ENCODE results near the gene PLEKHM1.

Gene PLEKHM1

DNA sequence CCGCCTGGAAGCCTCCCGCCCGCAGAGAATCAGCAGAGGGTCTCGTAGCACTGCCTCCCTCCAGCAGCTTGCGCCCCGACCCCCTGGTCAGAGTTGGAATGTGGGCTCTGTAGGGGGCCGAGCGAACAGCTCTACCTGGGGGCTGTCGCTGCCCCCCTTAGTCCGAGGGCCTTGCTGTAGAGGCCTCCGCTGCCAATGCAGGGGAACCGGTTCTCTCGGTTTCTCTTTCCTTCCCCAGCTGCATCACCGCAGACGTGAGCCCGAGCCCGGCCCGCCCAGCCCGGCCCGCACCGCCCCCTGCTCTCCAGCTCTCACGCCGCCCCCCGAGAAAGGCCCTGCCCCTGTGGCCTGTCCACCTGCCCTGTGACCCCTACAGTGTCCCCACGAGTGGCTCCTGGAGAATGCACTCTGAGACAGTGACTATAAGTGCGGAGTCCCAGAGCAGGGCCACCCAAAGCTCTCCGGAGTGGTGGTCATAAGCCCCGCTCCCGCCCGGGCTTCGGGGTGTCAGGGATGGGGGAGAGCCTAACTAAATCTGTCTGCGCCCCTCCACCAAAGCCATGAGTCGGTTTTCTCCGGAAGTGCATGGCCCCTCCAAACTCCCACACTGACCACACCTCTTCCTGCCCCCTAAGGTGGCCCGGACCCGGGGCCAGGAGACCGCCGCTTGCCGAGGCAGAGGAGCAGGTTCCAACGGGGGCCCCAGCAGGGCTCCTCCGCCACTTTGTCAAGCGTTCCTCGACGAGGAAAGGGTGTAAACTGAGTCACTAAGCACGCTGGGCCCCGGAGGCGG, 59.6 kb downstream of the PLEKHM1 start:
- peak overlapping the region; percentile 40; the same call in 1 of the 2 replicates for H3K4me3 ChIP-seq (ENCODE audit: low read depth, low read length)
- TF ChIP-seq, protein P1, sequence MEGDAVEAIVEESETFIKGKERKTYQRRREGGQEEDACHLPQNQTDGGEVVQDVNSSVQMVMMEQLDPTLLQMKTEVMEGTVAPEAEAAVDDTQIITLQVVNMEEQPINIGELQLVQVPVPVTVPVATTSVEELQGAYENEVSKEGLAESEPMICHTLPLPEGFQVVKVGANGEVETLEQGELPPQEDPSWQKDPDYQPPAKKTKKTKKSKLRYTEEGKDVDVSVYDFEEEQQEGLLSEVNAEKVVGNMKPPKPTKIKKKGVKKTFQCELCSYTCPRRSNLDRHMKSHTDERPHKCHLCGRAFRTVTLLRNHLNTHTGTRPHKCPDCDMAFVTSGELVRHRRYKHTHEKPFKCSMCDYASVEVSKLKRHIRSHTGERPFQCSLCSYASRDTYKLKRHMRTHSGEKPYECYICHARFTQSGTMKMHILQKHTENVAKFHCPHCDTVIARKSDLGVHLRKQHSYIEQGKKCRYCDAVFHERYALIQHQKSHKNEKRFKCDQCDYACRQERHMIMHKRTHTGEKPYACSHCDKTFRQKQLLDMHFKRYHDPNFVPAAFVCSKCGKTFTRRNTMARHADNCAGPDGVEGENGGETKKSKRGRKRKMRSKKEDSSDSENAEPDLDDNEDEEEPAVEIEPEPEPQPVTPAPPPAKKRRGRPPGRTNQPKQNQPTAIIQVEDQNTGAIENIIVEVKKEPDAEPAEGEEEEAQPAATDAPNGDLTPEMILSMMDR (IDR thresholded peaks at IDR 0.05; ENCODE audit: low read depth, low read length), result no peak

GRCh38 chr17:45430006-45430737, 60.3 kb downstream of the PLEKHM1 start:
- TF ChIP-seq, protein P1 (IDR thresholded peaks at IDR 0.05; ENCODE audit: low read depth, low read length), result no peak
- H3K4me3 ChIP-seq (ENCODE audit: low read depth, low read length), result no peak overlapping the region

GRCh38 chr17:45429339-45430005, 61.0 kb downstream of the PLEKHM1 start:
- TF ChIP-seq, protein P1 (IDR thresholded peaks at IDR 0.05; ENCODE audit: low read depth, low read length), result no peak
- H3K4me3 ChIP-seq (ENCODE audit: low read depth, low read length), result no peak overlapping the region

GRCh38 chr17:45428931-45429338, 61.6 kb downstream of the PLEKHM1 start:
- TF ChIP-seq, protein P1 (IDR thresholded peaks at IDR 0.05; ENCODE audit: low read depth, low read length), result no peak
- H3K4me3 ChIP-seq (ENCODE audit: low read depth, low read length), result no peak overlapping the region

- H3K4me3 ChIP-seq (ENCODE audit: low read depth, low read length), result no peak overlapping the region
- TF ChIP-seq, protein P1 (IDR thresholded peaks at IDR 0.05; ENCODE audit: low read depth, low read length), result peak; percentile 98
These were observed 62.4 kb downstream of the PLEKHM1 start for GRCh38 chr17:45428050-45428617.

DNA sequence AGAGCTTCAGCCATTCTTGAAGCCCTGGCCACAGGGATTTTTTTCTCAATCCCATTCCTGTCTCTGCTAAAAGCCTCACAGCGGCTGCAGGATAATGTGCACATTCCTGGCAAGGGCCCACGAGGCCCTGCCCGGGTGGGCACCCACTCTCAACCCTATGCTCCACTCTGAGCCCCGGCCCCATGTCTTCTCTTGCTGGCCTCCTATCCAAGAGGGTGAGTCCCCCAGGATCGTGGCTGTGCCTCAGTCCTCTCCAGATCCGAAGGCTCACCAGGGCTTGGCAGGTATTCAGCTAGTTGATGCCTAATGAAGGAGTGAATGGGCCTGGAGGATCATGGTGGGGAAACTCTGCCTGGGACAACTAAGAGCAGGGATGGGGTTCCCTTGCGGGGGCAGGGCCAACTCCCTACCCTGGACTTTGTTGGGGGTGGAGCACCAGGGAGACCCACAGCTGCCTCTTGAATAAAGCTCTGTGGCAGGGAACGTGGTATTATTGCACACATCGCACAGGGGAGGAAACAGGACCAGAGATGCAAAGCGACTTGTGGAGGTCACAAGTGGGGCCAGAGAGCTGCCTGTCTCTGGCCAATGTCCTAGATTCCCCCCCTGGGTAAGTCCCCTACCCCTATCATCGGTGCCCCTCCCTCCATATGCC, 63.2 kb downstream of the PLEKHM1 start:
- no peak overlapping the region for H3K4me3 ChIP-seq (ENCODE audit: low read depth, low read length)
- TF ChIP-seq, protein P1 (IDR thresholded peaks at IDR 0.05; ENCODE audit: low read depth, low read length), result 0 out of 2 replicates have a peak, but pooled peaks have one; percentile 2

Data from WI38 (cell line).